Upper lobe of left lung (tissue), 6 donors: ENCODE measurements around the gene FGF5. TPM values are rescaled to one million over a fixed set of nuclear protein-coding genes. Genes with fewer than 3 reads are reported as not detected.

ENCODE experiments used
- ATAC-seq, 2 donors: fragments of 200-7000 bp; cut with Tn5 transposase; one replicate each; pipeline ENCODE4 v1.9.1; 2022; ENCODE audit warnings: mild to moderate bottlenecking in 2 of 2, moderate library complexity in 2 of 2; ENCODE audit not compliant: low FRiP score in 2 of 2
- DNase-seq, 2 donors: peaks; one replicate each; pipeline ENCODE4 v3.0.0-alpha.2; 2019 to 2020
- H3K27ac ChIP-seq, 4 donors: fragments of 200-600 bp; sonication (generic); one replicate each; pipeline ENCODE4 v1.5.1; 2016 to 2019
- H3K27me3 ChIP-seq, 4 donors: fragments of 200-600 bp; sonication (generic); one replicate each; pipeline ENCODE4 v1.5.1; 2017 to 2019
- H3K36me3 ChIP-seq, 4 donors: fragments of 200-600 bp; sonication (generic); one replicate each; pipeline ENCODE4 v1.5.1; 2016 to 2019
- H3K4me1 ChIP-seq, 4 donors: fragments of 200-600 bp; sonication (generic); one replicate each; pipeline ENCODE4 v1.5.1; 2018 to 2019
- H3K4me3 ChIP-seq, 4 donors: fragments of 200-600 bp; sonication (generic); one replicate each; pipeline ENCODE4 v1.5.1; 2017 to 2019; ENCODE audit warnings: mild to moderate bottlenecking in 2 of 4, moderate library complexity in 1 of 4
- H3K9me3 ChIP-seq, 4 donors: fragments of 200-600 bp; sonication (generic); one replicate each; pipeline ENCODE4 v1.5.1; 2018 to 2019
- CTCF ChIP-seq, 6 experiments: fragments of 450-650 bp in 4 of 6; fragments of 200-600 bp in 2 of 6; sonication (generic) in 2 of 6; IDR thresholded peaks; one replicate each; pipeline ENCODE4 v1.5.1; 2016 to 2019; ENCODE audit warnings: antibody characterized with exemption in 6 of 6
- EP300 ChIP-seq, 4 donors: sonication (generic); formaldehyde crosslinking; IDR thresholded peaks; one replicate each; pipeline ENCODE4 v1.5.1; 2017; ENCODE audit warnings: antibody characterized with exemption in 4 of 4, control low read depth in 2 of 4
- POLR2A ChIP-seq, 4 donors: fragments of 450-650 bp; IDR thresholded peaks; one replicate each; pipeline ENCODE4 v1.5.1; 2016 to 2017; ENCODE audit warnings: antibody characterized with exemption in 4 of 4, mild to moderate bottlenecking in 2 of 4
- POLR2AphosphoS5 ChIP-seq, 2 donors: sonication (generic); formaldehyde crosslinking; IDR thresholded peaks; one replicate each; pipeline ENCODE4 v1.5.1; 2017; ENCODE audit warnings: antibody characterized with exemption in 2 of 2
- WGBS, 2 donors: methylation state at CpG; one replicate each; pipeline ENCODE4 v1.1.5; 2017 to 2018; 5-methylcytosine and 5-hydroxymethylcytosine counted together
- total RNA-seq, 6 donors: library from RNA; depleted of rRNA in 4 of 6; stranded (reverse); fragments of >200 nt in 4 of 6; gene quantifications; one replicate each; pipeline versions ENCODE4 v1.1.0 to v1.2.1, GENCODE V29; 2016 to 2021
- donor health status: DM: no; HTN: no; CAD: no; lungs with moderate emphysema.
- donor health status: DM: no; HTN: yes; CAD: no; lungs with severe emphysema.

The FGF5 gene
- total RNA-seq, 6 donors from 2014 or later = not detected

GRCh38 chr4:80257851-80258250, 8.6 kb upstream of the FGF5 start:
- Histone ChIP-seq H3K27ac (no peak overlapping the region), H3K9me3 (no peaks in the 10 kb centered on the region), H3K27me3 (no peaks in the 10 kb centered on the region), H3K4me1 (no peaks in the 10 kb centered on the region), H3K36me3 (no peaks in the 10 kb centered on the region), H3K4me3 (no peak overlapping the region)
- DNase-seq = no peak
- ATAC-seq = no peak
- TF ChIP-seq POLR2AphosphoS5 (IDR thresholded peaks at IDR 0.05) (no peak), EP300 (IDR thresholded peaks at IDR 0.05) (no peak), POLR2A (IDR thresholded peaks at IDR 0.05) (no peak), CTCF (IDR thresholded peaks at IDR 0.05) (no peak)

- Histone ChIP-seq H3K9me3 (no peaks in the 10 kb centered on the region), H3K4me1 (peaks cover 0 to 4% (median 0%) of the 10 kb centered on the region in 4 donors), H3K36me3 (no peaks in the 10 kb centered on the region), H3K27me3 (peaks cover 0 to 2% (median 0%) of the 10 kb centered on the region in 4 donors), H3K4me3 (no peak overlapping the region), H3K27ac (no peak overlapping the region)
- no peak for DNase-seq
- WGBS, 2 donors = 49 to 54% methylated on average over 4 of the region's 4 CpGs
- TF ChIP-seq EP300 (IDR thresholded peaks at IDR 0.05) = no peak
- TF ChIP-seq POLR2A (IDR thresholded peaks at IDR 0.05) = no peak
- no peak for TF ChIP-seq POLR2AphosphoS5 (IDR thresholded peaks at IDR 0.05)
- no peak for TF ChIP-seq CTCF (IDR thresholded peaks at IDR 0.05)
- no peak for ATAC-seq
Measured at GRCh38 chr4:80259012-80259411, 7.5 kb upstream of the FGF5 start.

- Histone ChIP-seq H3K9me3 (no peaks in the 10 kb centered on the region), H3K4me3 (no peak overlapping the region), H3K4me1 (peaks cover 0 to 6% (median 0%) of the 10 kb centered on the region in 4 donors), H3K27me3 (peaks cover 0 to 9% (median 0%) of the 10 kb centered on the region in 4 donors), H3K36me3 (no peaks in the 10 kb centered on the region), H3K27ac (no peak overlapping the region)
- ATAC-seq = no peak
- 87 to 93% methylated on average over 3 of the region's 3 CpGs for WGBS, 2 donors
- no peak for TF ChIP-seq POLR2AphosphoS5 (IDR thresholded peaks at IDR 0.05)
- TF ChIP-seq POLR2A (IDR thresholded peaks at IDR 0.05) = no peak
- no peak for TF ChIP-seq EP300 (IDR thresholded peaks at IDR 0.05)
- no peak for TF ChIP-seq CTCF (IDR thresholded peaks at IDR 0.05)
- DNase-seq = no peak
Measured at GRCh38 chr4:80259817-80260216, 6.6 kb upstream of the FGF5 start.

GRCh38 chr4:80261989-80262600, 4.4 kb upstream of the FGF5 start:
- no peak for TF ChIP-seq POLR2AphosphoS5 (IDR thresholded peaks at IDR 0.05)
- no peak for TF ChIP-seq CTCF (IDR thresholded peaks at IDR 0.05)
- TF ChIP-seq POLR2A (IDR thresholded peaks at IDR 0.05) = no peak
- no peak for TF ChIP-seq EP300 (IDR thresholded peaks at IDR 0.05)
- DNase-seq = no peak
- Histone ChIP-seq H3K9me3 (no peaks in the 10 kb centered on the region), H3K4me1 (peaks cover 12 to 23% (median 18%) of the 10 kb centered on the region in 4 donors), H3K36me3 (no peaks in the 10 kb centered on the region), H3K4me3 (no peak overlapping the region), H3K27ac (no peak overlapping the region), H3K27me3 (peaks cover 0 to 28% (median 8%) of the 10 kb centered on the region in 4 donors)
- ATAC-seq = no peak
- 66 to 89% methylated on average over 3 of the region's 3 CpGs for WGBS, 2 donors
